Activated naive CD4-positive, alpha-beta T cell treated with anti-CD3 and anti-CD28 coated beads, Interleukin-2, amount 50 U/mL, for 16 hours (primary cell): ENCODE measurements around the gene HSFX3.
"Not testable (repeated sequence)": the region's sequence is repeated elsewhere in the genome, so short reads cannot be mapped to it uniquely, and the experiment has no call there.

Source experiments
- DNase-seq: peaks from one replicate; pipeline ENCODE4 v3.0.0-alpha.2; 2020

The HSFX3 gene

GRCh38 chrX:149513825-149514428 is 35.8 kb downstream of the HSFX3 start:
- no peak for DNase-seq

- DNase-seq = peak; percentile 46
These were observed 37.4 kb downstream of the HSFX3 start for GRCh38 chrX:149512225-149512885.

- no peak for DNase-seq
These were observed 38.6 kb downstream of the HSFX3 start for GRCh38 chrX:149511081-149511480.

GRCh38 chrX:149510386-149510785 is 39.3 kb downstream of the HSFX3 start:
- no peak for DNase-seq

- DNase-seq = no peak
These were observed 41.3 kb downstream of the HSFX3 start for GRCh38 chrX:149508467-149508866.

DNA sequence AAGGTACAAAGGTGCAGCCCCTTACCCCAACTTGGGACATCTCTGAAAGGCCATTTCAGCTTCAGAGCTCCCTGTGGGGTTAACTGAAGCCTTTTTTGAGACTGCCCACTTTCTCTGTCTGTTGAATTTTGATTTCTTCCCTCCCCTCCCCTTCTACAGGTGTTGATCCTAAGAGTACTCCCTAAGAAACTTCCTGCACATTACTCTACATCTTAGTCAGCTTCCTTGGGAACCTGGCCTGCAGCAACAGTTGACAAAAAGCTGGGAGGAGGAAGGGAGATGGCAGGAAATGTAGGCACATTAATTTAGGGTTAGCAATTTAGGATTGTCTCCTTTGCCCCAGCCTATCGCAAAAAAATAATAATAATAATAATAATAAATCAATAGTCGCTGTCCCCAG is 43.4 kb downstream of the HSFX3 start:
- no peak for DNase-seq

DNA sequence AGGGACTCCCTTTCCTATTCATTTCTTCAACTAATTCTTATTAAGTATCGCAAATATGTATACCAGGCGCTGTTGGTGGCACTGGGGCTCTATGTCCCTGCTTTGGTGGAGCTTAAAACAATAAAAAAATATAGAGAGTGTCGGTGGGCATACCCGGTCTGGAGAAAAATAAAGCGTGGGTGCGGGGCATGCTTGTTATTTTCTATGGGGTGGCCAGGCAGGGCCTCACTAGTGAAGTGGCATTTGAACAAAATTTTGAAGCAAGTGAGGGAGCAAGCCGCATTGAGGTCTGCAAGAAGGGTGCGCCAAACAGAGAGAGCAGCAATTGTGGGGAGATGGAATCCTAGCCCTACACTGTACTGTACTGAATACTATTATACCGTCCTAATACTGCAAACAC is 44.1 kb downstream of the HSFX3 start:
- no peak for DNase-seq

- peak; percentile 81 for DNase-seq
These were observed 44.6 kb downstream of the HSFX3 start, which contains the start of gene IDS for GRCh38 chrX:149504915-149505651. Gene IDS, minus strand, starts transcription at chrX:149505306. Its CDS starts 169 bp downstream, at chrX:149505137.

DNA sequence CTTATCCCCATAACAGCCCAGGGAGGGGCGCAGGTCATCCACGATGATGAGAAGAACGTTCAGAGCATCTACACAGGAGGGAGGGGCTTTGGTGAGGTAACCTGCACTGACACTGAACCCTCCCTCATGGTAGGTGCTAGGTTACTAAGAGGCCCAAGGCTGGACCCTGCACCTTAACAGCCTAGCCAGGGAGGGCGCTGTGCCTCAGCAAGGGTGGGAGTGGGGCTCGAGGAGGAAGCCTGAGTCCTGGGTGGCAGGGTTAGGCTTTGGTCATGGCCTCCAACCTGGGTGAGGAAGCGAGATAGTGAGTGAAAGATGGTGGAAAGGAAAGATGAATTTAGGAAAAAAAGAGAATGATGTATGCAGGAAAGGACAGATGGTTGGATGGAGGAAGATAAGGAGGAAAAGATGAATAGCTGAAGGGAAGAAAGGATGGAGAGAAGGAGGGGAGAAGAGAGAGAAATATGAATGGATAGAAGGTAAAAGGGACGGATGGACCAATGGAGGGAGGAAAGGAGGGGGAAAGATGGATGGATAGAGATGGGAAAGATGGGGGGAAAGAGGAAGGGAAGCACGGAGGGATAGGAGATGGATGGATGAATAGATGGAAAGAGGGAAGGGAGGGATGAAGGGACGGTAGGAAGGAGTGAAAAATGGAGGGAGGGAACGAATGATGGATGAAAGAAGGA is 45.4 kb downstream of the HSFX3 start:
- DNase-seq = peak; percentile 52

DNA sequence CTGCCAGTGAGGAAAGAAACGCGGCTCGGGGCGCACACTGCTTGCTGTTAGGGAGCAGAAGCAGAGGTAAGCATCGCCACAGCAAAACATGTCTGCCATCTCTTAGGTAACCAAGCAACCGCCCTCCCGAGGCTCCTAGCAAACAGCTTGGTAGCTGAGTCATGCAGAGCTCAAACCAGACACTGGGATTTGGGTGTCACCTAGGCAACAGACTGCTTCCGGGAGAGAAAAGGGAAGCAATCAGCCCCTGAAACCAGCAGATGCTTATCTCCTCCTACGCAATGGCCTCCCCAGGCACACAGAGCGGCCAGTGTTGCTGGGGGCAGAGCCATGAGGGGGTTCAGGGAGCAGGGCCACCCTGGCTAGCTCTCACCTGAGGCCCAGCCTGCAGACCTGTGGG is 46.3 kb downstream of the HSFX3 start:
- peak; percentile 49 for DNase-seq

- DNase-seq = not testable (repeated sequence)
These were observed 46.8 kb downstream of the HSFX3 start for GRCh38 chrX:149502923-149503322.

- no peak for DNase-seq
These were observed 50.0 kb downstream of the HSFX3 start for GRCh38 chrX:149499766-149500165.

GRCh38 chrX:149498767-149499166 is 51.0 kb downstream of the HSFX3 start:
- DNase-seq = no peak
